ENCODE results near the gene DLD. TPM values are rescaled to one million over a fixed set of nuclear protein-coding genes. Genes with fewer than 3 reads are reported as not detected.

The DLD gene
- polyA plus RNA-seq, 1 donor (not counting 4 experiments of a cell fraction or from before 2014, with no cell fraction given), result 153 TPM

DNA sequence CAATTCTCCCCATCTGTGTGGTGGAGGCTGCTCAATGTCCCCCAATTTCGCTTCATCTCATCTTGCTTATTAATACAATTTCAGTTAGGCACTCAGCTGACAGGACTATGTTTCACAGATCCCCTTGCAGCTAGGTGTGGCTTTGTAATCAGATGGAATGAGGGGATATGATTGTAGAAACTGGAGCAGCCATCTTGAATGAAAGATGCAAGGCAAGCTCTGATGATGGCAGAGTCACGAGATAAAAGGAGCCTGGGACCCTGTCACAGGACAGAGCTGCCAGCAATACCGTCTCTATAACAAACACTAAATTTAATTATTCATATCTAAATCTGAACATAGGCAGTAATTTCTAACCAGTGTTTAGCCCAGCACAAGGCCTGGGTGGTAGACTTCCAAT is 991 bp upstream of the DLD start:
- no peak overlapping the region for H3K9ac ChIP-seq (ENCODE audit: control insufficient read depth, extremely low read depth, insufficient read depth, low read length)
- DNase-seq (ENCODE audit: low read depth, low spot score) (no peak), FAIRE-seq (no peak)
- H3K36me3 ChIP-seq (ENCODE audit: control insufficient read depth in 2 of 2, extremely low read depth in 1 of 2, insufficient read depth in 2 of 2, low read length in 2 of 2), result peaks cover 2 to 5% of the 10 kb centered on the region in 2 experiments
- no peaks in the 10 kb centered on the region for H4K20me1 ChIP-seq (ENCODE audit: control insufficient read depth, extremely low read depth, insufficient read depth, low read length)
- H3K4me3 ChIP-seq (ENCODE audit: control insufficient read depth in 2 of 3, extremely low read depth in 1 of 3, insufficient read depth in 2 of 3, low read depth in 1 of 3, low read length in 3 of 3), result no peak overlapping the region
- dilution Hi-C loops (cut with MboI; ENCODE audit: extremely low pct_ligation_motif_present, low sequenced_read_pairs), result no loop called here
- peak overlapping the region; percentile 100 for H2AFZ ChIP-seq (ENCODE audit: control insufficient read depth, low read length)
- H3K27me3 ChIP-seq (ENCODE audit: control insufficient read depth, extremely low read depth, insufficient read depth, low read length), result no peaks in the 10 kb centered on the region
- no peak for TF ChIP-seq EZH2 (IDR thresholded peaks at IDR 0.05; ENCODE audit: low read length)
- TF ChIP-seq, protein P1, sequence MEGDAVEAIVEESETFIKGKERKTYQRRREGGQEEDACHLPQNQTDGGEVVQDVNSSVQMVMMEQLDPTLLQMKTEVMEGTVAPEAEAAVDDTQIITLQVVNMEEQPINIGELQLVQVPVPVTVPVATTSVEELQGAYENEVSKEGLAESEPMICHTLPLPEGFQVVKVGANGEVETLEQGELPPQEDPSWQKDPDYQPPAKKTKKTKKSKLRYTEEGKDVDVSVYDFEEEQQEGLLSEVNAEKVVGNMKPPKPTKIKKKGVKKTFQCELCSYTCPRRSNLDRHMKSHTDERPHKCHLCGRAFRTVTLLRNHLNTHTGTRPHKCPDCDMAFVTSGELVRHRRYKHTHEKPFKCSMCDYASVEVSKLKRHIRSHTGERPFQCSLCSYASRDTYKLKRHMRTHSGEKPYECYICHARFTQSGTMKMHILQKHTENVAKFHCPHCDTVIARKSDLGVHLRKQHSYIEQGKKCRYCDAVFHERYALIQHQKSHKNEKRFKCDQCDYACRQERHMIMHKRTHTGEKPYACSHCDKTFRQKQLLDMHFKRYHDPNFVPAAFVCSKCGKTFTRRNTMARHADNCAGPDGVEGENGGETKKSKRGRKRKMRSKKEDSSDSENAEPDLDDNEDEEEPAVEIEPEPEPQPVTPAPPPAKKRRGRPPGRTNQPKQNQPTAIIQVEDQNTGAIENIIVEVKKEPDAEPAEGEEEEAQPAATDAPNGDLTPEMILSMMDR (optimal IDR thresholded peaks at IDR 0.05 in 1 of 3, IDR thresholded peaks at IDR 0.05 in 1 of 3, conservative IDR thresholded peaks at IDR 0.05 in 1 of 3; ENCODE audit: extremely low read depth in 1 of 3, insufficient read depth in 2 of 3, low read length in 3 of 3), result no peak
- H3K4me2 ChIP-seq (ENCODE audit: control insufficient read depth, extremely low read depth, insufficient read depth, low read depth, low read length), result peak overlapping the region; percentile 87
- H3K79me2 ChIP-seq (ENCODE audit: control insufficient read depth, insufficient read depth, low read length), result peaks cover 37% of the 10 kb centered on the region
- peaks cover 2% of the 10 kb centered on the region for H3K9me1 ChIP-seq (ENCODE audit: control insufficient read depth, extremely low read depth, insufficient read depth, low read length)
- H3K4me1 ChIP-seq (ENCODE audit: control insufficient read depth, extremely low read depth, insufficient read depth, low read length), result peaks cover 13% of the 10 kb centered on the region
- no peak overlapping the region for H3K27ac ChIP-seq (ENCODE audit: control insufficient read depth, insufficient read depth, low read length)
- H3K9me3 ChIP-seq (ENCODE audit: control insufficient read depth, low read depth, low read length), result no peaks in the 10 kb centered on the region

DNA sequence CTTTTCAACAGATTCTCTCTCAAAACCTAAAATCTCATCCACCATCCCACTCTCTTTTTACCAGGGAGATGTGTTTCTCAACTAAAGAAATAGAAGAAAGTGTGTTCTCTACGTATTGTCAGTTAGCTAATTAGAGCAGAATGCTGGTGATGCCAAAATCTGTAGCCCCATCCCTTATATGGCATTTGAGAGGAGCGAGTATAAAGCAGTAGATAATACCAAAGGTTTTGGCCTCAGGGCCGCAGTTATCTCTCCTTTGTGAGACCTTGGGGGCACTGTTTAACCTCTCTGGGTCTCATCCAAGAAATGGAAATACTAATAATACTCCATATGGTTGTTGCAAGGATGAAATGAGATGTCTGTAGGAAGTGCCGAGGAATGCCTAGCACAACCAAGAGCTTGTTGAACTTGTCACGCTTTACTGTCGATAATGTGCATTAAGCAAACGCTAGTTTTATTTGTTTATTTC is 456 bp upstream of the DLD start:
- DNase-seq (ENCODE audit: low read depth, low spot score) (no peak), FAIRE-seq (peak; percentile 23)
- H3K4me1 ChIP-seq (ENCODE audit: control insufficient read depth, extremely low read depth, insufficient read depth, low read length), result peaks cover 13% of the 10 kb centered on the region
- H3K9me3 ChIP-seq (ENCODE audit: control insufficient read depth, low read depth, low read length), result no peaks in the 10 kb centered on the region
- no peaks in the 10 kb centered on the region for H4K20me1 ChIP-seq (ENCODE audit: control insufficient read depth, extremely low read depth, insufficient read depth, low read length)
- dilution Hi-C loops (cut with MboI; ENCODE audit: extremely low pct_ligation_motif_present, low sequenced_read_pairs), result no loop called here
- H3K27me3 ChIP-seq (ENCODE audit: control insufficient read depth, extremely low read depth, insufficient read depth, low read length), result no peaks in the 10 kb centered on the region
- H2AFZ ChIP-seq (ENCODE audit: control insufficient read depth, low read length), result peak overlapping the region; percentile 100
- H3K27ac ChIP-seq (ENCODE audit: control insufficient read depth, insufficient read depth, low read length), result peak overlapping the region; percentile 96
- H3K79me2 ChIP-seq (ENCODE audit: control insufficient read depth, insufficient read depth, low read length), result peaks cover 43% of the 10 kb centered on the region
- H3K9ac ChIP-seq (ENCODE audit: control insufficient read depth, extremely low read depth, insufficient read depth, low read length), result peak overlapping the region; percentile 96
- no peak for TF ChIP-seq EZH2 (IDR thresholded peaks at IDR 0.05; ENCODE audit: low read length)
- TF ChIP-seq, protein P1 (optimal IDR thresholded peaks at IDR 0.05 in 1 of 3, IDR thresholded peaks at IDR 0.05 in 1 of 3, conservative IDR thresholded peaks at IDR 0.05 in 1 of 3; ENCODE audit: extremely low read depth in 1 of 3, insufficient read depth in 2 of 3, low read length in 3 of 3), result no peak
- peak overlapping the region; percentile 82 to 97 (median 97) for H3K4me3 ChIP-seq (ENCODE audit: control insufficient read depth in 2 of 3, extremely low read depth in 1 of 3, insufficient read depth in 2 of 3, low read depth in 1 of 3, low read length in 3 of 3)
- H3K4me2 ChIP-seq (ENCODE audit: control insufficient read depth, extremely low read depth, insufficient read depth, low read depth, low read length), result peak overlapping the region; percentile 87
- H3K36me3 ChIP-seq (ENCODE audit: control insufficient read depth in 2 of 2, extremely low read depth in 1 of 2, insufficient read depth in 2 of 2, low read length in 2 of 2), result peaks cover 2 to 8% of the 10 kb centered on the region in 2 experiments
- peaks cover 2% of the 10 kb centered on the region for H3K9me1 ChIP-seq (ENCODE audit: control insufficient read depth, extremely low read depth, insufficient read depth, low read length)
